GM11168 (cell line): ENCODE results near the gene COASY.

Experiments used
- in situ Hi-C: fragments of 300-500 bp; cut with MboI; formaldehyde crosslinking; loops from one replicate; pipeline ENCODE4 v1.12.0; 2022; ENCODE audit warnings: low sequenced_read_pairs; ENCODE audit not compliant: unreplicated experiment

The COASY gene

DNA sequence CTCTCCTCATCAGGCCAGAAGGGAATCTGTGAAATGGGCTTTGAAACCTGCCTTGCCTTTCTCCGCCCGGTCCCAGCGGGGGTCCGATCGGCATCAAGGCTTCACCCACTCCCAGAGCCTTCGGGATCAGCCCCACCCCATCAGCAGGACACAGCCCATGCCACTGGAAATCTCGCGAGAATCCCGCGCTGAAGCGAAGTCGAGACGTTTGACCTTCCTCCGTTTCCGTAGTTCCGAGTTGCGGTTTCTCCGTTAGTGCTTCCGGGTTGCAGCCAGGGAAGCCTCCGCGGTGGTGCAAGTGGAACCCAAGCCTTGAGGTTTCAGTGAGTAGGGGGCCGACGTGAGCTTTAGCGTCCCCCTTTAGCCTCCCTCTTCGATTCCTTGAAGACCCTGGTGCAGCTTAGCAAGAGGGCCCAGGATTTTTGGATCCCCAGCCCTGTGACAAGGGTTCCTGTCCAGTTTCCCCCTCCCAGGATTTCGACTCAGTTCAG, at the start of gene COASY:
TSS of gene COASY (plus strand) at position 252 of the 491 bp plus-strand sequence. CDS start 475 bp downstream, outside the sequence.
- in situ Hi-C loops = no loop called here

DNA sequence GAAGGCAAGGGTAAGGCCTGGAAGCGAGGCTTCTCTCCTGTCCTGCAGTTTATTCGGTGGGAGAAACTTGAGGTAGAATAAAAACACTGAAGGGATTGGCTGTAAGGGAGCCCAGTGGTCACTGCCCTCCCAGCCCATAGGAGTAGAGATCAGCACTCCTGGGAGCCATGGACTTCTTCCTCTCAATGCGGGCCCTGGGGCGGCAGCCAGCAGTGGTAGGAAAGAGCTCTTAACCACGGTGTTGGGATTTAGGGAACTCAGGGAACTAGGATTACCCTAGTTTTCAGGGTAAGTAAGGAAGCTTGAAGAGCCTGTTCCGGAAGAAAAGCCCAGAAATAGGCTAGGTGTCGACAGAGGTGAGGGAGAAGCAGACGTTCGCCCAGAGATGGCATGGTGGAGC, 49.7 kb upstream of the COASY start:
- in situ Hi-C loops = no loop called here

DNA sequence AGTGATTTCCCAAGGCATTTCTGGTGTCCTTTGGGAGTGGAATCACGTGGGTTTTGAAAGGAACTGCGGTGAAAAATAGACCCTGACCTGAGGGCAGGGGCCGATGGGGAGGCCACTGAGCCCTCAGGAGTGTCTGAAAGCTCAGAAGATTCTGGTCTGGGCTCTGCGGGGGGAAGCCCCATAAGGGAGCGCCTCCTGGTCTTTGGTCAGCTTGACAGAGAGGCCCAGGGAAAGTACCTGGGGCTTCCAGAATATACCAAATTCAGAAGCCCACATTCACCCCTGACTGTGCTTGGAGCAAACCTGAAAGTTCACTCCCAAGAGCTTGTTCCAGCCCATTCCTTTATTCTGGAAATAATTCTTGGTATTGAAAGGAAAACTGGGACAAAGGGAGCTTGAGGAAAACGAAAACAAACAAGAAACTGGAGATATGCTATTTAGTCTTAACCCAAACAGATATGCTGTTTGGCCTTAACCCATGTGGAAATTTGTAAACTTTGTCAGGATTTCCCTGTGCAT, 49.2 kb upstream of the COASY start:
- in situ Hi-C loops = no loop called here

DNA sequence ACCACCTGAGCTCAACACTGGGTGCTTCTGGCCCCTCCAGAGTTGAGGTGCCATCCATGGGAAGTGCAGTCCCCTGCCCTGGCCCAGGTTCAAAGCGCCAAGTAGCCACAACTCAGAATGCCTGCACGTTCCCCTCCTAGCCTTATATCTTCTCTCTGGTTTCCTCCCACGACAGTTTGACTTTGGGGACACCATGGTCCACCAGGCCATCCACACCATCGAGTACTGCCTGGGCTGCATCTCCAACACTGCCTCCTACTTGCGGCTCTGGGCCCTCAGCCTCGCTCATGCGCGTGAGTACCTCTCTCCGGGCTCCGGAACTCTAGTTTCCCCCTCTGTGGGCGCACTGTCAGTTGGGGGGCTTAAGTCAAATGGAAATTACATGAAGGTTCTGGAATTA, 48.3 kb upstream of the COASY start:
- in situ Hi-C loops = no loop called here

DNA sequence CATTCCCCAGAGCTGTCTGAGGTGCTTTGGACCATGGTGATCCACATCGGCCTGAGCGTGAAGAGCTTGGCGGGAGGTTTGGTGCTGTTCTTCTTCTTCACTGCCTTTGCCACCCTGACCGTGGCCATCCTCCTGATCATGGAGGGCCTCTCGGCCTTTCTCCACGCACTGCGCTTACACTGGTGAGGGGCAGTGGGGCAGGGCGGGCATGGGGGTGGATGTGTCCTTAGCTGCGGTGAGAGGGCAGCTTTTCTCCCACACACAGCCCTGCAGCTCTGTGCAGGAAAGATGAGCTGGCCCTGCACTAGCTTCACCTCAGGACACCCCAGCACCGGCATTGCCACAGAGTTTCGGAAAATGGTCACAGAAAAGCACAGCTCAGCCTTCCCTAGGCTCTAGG, 47.7 kb upstream of the COASY start:
- in situ Hi-C loops = no loop called here

DNA sequence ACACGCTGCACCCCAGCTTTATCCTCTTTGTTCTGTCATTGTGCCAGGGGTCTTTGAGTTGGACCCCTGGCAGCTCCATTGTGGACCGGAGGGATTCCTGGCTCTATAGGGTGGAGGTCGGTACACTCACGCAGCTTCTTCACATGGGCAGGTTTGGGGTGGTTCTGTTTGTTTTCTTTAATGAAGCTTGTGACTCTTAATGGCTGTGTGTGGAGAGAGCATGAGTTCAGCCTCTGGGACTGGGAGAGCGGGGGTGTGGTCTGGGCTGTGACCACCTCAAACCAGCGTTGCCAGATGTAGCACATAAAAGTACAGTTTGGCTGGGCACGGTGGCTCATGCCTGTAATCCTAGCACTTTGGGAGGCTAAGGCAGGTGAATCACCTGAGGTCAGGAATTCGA, 47.1 kb upstream of the COASY start:
- in situ Hi-C loops = no loop called here

DNA sequence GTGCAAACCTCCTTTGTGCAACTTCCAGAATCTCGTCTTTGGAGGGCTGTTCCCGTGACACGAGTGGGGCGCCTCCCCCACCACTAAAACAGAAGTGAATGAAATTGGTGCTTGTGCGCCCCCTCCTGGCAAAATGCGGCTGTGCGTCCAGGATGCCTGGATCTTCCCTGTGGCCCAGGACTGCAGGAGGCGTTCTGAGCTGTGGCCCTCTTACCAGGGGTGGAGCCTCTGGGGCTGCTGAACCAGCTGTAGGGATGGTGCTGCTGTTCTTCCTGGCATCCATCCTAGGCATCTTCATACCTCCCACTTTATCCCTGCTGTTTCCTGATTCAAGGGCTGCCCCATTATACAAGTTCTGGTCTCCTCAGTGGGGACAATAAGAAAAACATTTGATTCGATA, 44.4 kb upstream of the COASY start:
- in situ Hi-C loops = no loop called here

DNA sequence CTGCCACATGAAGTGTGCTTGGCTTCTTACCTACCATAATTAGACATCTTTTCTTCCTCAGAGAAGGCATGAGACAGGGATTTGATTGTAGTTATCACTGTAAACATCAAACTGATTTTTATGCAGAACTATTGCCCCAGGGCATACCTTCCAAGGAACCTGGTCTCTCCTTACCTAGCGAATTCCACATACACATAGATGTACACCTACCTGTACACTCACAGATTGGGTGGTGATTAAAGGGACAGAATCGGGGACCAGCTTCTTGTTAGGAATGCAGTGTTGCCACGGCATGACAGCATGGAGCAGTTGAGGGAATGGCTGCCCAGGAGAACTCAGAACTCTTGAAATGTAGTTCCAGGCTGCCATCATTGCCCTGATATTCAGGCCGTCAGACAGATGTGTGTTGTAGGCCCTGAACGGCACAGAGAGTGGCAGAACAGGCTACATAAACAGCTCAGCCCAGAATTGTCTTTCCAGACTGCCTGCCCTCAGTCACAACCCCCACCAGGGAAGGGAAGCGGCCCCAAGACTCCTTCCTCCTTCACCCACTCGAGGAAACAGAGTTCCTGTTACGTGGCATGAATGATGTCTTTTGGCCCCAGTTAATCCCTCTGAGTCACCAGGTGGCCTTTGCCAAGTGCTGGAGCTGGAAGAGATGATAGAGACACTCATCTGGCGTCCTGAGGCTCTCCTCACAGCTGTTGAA, 43.7 kb upstream of the COASY start:
- in situ Hi-C loops = no loop called here

DNA sequence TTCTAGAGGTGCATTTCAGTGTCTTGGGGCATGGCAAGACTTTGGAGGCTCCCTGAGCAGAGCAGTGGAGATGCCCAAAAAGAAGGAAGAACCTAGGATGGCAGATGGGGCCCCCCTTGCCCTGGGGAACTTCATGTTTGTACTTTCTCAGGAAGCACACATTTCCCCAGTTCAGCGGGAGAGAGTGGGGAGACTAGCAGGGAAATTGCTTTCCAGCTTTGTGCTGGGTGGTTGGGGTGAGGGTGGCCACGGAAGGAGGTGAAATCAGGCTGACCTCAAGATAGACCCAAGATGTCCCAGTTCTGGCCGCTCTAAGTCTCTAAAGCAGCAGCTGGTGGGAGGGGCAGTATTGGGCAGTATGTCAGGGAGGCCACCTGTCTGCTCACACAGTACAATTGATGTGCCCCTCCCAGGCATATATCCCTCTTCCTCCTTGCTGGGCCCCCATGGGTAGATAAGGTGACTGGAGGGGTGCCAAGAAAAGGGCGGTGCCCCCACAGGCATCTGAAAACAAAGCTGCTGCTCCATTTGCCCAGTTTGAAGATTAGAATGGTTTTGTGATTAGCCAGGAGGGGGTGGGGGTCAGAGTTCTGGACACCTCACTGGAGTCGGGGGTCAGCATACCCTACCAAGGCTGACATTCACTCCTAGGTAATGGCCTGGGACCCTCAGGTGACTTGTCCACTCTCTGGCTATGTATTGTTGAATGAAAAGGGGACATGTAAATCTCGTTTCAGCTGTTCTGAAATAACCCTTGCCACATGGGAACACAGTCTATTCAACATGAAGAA, 43.0 kb upstream of the COASY start:
- in situ Hi-C loops = no loop called here

DNA sequence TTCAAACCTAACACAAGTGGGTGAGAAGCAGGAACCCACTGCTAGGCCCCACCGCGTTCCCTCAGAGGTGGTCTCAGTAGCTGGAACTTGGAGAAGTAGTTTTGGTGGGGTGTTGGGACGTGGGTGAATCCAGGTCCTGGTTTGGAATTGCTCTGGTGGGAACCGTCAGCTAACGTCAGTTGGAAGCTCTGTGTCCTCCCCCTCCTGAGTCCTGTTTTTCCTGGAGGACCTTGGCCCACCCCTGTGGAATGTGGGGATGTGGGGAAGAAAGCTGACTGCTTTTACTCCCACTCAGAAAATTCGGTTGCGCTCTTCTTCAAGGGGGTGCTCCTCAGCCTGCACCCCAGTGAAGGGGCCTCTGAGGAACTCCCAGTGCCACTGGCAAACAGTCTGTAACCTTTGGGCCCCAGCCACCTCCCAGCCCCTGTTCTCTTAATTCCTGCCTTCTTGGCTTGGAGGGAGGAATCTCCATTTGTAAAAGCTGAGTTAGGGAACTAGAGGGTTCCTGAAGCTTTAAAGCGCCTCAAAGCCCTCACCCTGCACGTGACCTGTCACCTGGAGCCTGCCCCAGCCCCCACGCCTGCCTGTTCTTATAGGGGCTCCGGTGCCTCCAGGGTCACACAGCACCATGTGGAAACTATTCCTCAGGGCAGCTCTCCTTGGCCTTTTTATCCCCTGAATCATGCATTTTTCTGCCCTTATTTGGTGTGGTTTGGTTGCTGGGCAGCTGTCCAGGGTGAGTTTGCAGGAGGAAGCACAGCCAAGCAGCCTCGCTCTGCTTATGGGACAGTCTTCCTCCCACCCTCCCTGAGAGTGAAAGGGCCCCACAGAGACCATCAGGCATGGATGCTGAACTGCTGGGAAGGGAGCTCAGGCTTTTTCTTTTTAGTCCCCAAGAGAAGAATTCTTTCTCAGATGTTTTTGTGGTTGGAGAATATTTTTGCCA, 42.1 kb upstream of the COASY start:
- in situ Hi-C loops = loop anchor here (10.0 kb wide), 1 partner anchor 205 kb away; no protein-coding TSS in a partner anchor

DNA sequence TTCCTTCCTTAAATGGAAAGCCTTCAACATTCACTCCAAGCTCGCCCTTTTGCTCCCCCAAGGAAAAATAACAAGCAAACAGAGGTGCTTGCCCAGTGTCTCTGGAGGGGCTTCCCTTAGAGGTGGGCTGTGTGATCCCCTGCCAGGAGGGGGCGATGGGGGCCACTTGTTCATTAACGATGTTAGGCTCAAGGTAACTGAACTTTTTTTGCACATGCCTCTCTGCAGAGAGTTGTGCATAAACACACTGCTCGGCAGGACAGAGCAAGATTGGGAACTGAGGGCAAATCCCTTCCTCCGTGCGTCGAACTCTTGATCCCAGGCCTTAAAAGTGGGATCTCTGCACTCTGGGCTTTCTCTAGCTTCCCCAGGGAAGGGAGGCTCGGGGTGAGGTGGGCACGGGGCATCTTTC, 41.4 kb upstream of the COASY start:
- in situ Hi-C loops = loop anchor here (10.0 kb wide), 1 partner anchor 206 kb away; no protein-coding TSS in a partner anchor

DNA sequence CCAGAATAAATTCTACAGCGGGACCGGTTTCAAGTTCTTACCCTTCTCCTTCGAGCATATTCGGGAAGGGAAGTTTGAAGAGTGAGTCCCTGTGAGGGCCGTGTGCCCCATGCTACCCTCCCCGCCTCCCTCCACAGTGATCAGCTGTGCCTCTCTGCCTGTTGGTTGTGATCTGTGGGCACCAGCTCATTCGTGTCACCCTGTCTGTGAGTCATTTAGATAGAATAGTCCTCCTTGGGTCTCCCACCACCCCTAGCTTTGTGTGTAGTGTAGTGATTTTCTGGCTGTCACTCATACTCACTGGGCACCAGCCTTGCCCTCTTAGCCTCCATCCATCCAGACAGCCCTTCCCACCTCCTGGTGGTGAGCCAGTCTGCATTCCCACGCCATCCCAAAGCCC, 40.9 kb upstream of the COASY start:
- in situ Hi-C loops = loop anchor here (10.0 kb wide), 1 partner anchor 206 kb away; no protein-coding TSS in a partner anchor

DNA sequence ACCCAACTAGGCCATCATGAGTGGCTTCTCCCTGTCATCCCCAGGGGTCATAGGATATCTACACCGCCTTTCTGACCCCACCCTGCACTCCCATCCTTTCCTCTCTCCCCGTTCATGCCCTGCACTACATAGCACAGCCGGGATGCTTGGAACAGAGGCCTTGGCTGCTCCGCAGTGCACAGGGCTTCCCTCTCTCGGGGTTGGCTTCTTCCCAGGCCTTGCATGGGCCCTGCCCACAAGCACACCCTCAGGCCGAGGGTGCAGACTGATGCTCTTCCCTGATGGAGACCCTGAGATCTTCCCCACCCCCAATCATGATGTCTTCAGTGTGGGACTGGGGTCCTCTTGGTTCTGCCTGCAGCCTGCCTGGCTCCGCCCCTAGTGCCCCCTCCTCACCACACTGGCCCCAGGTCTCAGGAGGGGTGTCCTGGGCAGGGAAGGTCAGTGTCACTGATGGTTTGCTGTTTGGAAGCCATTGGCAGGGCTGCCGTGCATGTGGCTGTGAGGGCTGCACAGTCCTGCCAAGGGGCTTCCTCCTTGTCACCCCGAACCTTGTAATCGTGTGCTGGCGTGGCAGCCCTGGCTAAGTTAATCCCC, 40.2 kb upstream of the COASY start:
- in situ Hi-C loops = loop anchor here (10.0 kb wide), 1 partner anchor 207 kb away; no protein-coding TSS in a partner anchor

DNA sequence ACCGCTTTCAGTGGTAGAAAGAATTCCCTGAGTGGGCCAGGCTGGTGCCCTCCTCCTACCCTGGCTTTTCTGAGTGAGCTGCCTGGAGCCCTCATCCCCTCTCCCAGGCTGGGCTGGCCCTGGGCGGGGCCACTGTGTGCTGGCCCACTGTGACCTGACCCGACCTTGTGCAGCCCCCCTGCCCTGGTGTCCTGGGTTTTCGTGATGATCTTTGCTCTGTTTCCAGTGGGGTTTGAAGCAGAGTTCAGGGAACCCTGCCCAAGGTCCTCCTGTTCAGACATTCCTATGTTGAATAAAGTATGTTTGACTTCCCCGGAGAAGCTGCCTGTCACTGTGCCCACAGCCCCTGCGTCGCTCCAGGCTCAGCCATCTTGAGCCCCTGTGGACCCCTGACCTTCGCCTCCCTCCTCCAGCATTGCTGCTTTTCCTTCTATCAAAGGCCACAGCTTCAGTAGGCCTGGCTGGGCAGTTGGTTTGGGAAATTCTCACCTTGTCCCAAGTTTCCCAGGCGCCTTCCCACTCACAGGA, 39.6 kb upstream of the COASY start:
- in situ Hi-C loops = loop anchor here (10.0 kb wide), 1 partner anchor 208 kb away; no protein-coding TSS in a partner anchor

DNA sequence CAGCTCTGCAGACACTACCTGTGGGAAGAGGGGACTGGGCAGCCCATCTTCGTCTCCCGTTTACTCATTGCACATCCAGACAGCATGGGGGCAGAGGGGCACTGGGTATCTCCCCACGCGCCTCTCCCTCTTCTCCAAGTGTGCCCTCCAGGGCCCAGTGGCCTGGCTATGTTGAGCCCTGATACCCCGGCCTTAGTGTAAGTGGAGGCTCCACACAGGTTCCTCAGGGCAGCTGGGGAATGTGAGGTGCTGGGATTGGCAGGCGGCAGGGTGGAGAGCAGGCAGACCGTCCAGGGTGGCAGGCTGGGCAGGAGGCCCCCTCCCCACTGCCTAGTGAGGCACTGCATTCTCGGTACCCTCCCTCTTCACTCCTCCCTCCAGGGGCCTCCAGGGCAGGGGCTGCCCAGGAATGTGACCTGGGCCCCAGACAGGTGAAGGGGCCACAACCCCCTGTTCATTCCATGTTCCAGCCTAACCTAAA, 39.1 kb upstream of the COASY start:
- in situ Hi-C loops = loop anchor here (10.0 kb wide), 1 partner anchor 208 kb away; no protein-coding TSS in a partner anchor

DNA sequence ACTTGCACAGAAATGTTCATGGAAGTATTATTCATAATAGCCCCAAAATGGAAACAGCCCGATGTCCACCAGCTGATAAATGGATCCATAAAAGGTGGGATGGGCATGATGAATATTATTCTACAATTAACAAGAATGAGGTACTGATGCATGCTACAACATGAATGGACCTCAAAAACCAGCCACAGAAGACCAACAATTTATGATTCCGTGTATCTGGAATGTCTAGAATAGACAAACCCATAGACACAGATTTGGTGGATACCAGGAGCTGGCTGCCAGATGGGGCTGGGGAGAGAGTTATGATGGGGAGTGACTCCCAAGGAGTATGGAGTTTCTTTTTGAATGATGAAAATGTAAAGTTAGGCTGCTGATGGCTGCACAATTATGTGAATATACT, 36.7 kb upstream of the COASY start:
- in situ Hi-C loops = loop anchor here (10.0 kb wide), 1 partner anchor 210 kb away; no protein-coding TSS in a partner anchor

DNA sequence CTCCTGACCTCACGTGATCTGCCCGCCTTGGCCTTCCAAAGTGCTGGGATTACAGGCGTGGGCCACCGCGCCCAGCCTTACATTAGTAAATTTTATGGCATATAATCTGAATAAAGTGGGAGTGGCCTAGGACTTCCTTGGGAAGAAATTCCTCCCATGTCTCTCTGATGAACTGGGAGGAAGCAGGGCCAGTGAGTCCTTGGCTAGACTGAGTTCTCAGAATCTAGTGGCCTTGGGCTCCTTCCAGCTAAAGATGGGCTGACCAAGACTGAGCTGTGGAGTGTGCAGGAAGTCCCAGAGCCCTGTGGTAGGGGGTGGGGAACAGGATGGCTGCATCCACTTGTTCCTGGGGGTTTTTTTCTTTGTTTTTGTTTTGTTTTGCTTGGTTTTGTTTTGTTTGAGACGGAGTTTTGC, 35.9 kb upstream of the COASY start:
- in situ Hi-C loops = loop anchor here (10.0 kb wide), 1 partner anchor 211 kb away; no protein-coding TSS in a partner anchor

DNA sequence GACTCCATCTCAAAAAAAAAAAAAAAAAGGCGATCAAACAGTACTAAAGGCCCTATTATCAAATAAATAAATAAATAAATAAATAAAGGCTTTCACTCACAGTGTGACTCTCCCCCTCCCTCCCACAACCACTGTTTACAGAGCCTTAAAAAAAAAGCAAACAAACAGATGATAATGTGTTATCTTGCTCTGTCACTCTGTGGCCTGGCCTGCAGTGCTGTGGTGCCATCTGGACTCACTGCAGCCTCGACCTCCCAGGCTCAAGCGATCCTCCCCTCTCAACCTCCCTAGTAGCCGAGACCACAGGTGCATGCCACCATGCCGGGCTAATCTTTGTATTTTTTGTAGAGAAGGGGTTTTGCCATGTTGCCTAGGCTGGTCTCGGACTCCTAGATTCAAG, 34.0 kb upstream of the COASY start:
- in situ Hi-C loops = loop anchor here (10.0 kb wide), 1 partner anchor 213 kb away; no protein-coding TSS in a partner anchor

DNA sequence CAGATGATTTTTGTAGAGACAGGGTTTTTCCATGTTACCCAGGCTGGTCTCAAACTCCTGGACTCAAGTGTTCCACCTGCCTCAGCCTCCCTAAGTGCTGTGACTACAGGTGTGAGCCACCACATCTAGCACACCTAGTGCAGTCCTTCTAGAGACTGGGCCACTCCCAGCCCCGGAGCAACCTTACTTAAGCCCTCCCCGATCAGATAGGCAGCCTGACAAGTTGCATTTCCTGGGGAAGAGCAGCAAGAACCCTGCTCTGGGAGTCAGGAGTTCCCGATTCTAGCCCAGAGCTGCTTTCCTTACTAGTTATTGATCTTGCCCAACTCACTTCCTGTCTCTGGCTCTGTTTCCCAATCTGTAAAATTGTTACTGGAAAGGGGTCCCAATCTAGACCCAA, 32.9 kb upstream of the COASY start:
- in situ Hi-C loops = loop anchor here (10.0 kb wide), 1 partner anchor 214 kb away; no protein-coding TSS in a partner anchor
